H1 (cell line): ENCODE data around the gene CACNG8. TPM values are rescaled to one million over a fixed set of nuclear protein-coding genes. Genes with fewer than 3 reads are reported as not detected.

Experiments used
- CTCF ChIA-PET: fragments of 300-600 bp; sonication (Branson Sonifier 250); formaldehyde crosslinking; loops from one replicate; lab custom pipeline; 2021; ENCODE audit not compliant: partially characterized antibody; lab: Charles Lee
- POLR2A ChIA-PET: fragments of 300-600 bp; sonication (Branson Sonifier 250); formaldehyde crosslinking; loops from one replicate; lab custom pipeline; 2021; ENCODE audit warnings: inconsistent platforms; ENCODE audit not compliant: partially characterized antibody; lab: Charles Lee
- DNase-seq, 2 experiments: peaks; one replicate each; pipeline versions ENCODE4 v3.0.0 to v3.0.0-alpha.2; 2010 to 2022; ENCODE audit warnings: low spot score in 2 of 2, low read depth in 1 of 2, mixed read lengths in 1 of 2
- FAIRE-seq: peaks from 2 replicates; lab custom pipeline; 2011; peaks lifted over from hg19 to GRCh38; lab: Jason Lieb, UNC
- H2AFZ ChIP-seq: 2 replicates; pipeline ENCODE4 v1.8.1; 2012; ENCODE audit warnings: low read length, inconsistent platforms
- H2AK5ac ChIP-seq: 2 replicates; pipeline ENCODE4 v1.6.1; 2013; ENCODE audit warnings: low read depth, low read length
- H2BK120ac ChIP-seq: replicated peaks from 2 replicates; pipeline ENCODE3; 2013; ENCODE audit warnings: low read depth, low read length, inconsistent platforms
- H2BK12ac ChIP-seq: 2 replicates; pipeline ENCODE4 v1.6.1; 2013; ENCODE audit warnings: low read depth, low read length
- H2BK15ac ChIP-seq: 2 replicates; pipeline ENCODE4 v1.6.1; 2013; ENCODE audit warnings: low read length
- H2BK20ac ChIP-seq: 2 replicates; pipeline ENCODE4 v1.6.1; 2013; ENCODE audit warnings: low read length
- H2BK5ac ChIP-seq: 2 replicates; pipeline ENCODE4 v1.6.1; 2013; ENCODE audit warnings: low read depth, low read length
- H3K14ac ChIP-seq: 2 replicates; pipeline ENCODE4 v1.6.1; 2013; ENCODE audit warnings: inconsistent platforms; ENCODE audit not compliant: insufficient read length
- H3K18ac ChIP-seq: 2 replicates; pipeline ENCODE4 v1.6.1; 2013; ENCODE audit warnings: low read length; ENCODE audit errors: extremely low read depth
- H3K23ac ChIP-seq: 2 replicates; pipeline ENCODE4 v1.6.1; 2013; ENCODE audit warnings: inconsistent platforms; ENCODE audit not compliant: insufficient read length
- H3K23me2 ChIP-seq: 2 replicates; pipeline ENCODE4 v1.6.1; 2013; ENCODE audit warnings: low read depth, low read length
- H3K27ac ChIP-seq: 2 replicates; pipeline ENCODE4 v1.6.1; 2011; ENCODE audit warnings: low read depth, low read length, inconsistent platforms
- H3K27me3 ChIP-seq, 4 experiments: replicated peaks in 1 of 4; 1 replicate in 1 of 4; 2 replicates in 3 of 4; pipeline versions ENCODE4 v1.6.1 to v1.8.1; 2011 to 2013; ENCODE audit warnings: low read length in 3 of 4, mild to moderate bottlenecking in 3 of 4, inconsistent platforms in 2 of 4, mixed read lengths in 2 of 4, moderate library complexity in 1 of 4; ENCODE audit not compliant: control insufficient read depth in 3 of 4, insufficient read depth in 3 of 4; ENCODE audit errors: extremely low read depth in 1 of 4
- H3K36me3 ChIP-seq, 4 experiments: 2 replicates each; pipeline versions ENCODE4 v1.6.1 to v1.8.1; 2011 to 2013; ENCODE audit warnings: mild to moderate bottlenecking in 4 of 4, low read length in 3 of 4, moderate library complexity in 2 of 4, control low read depth in 1 of 4, inconsistent platforms in 1 of 4; ENCODE audit not compliant: insufficient read depth in 4 of 4, control insufficient read depth in 2 of 4
- H3K4ac ChIP-seq: replicated peaks from 2 replicates; pipeline ENCODE3; 2013; ENCODE audit warnings: low read length, low read depth, mixed read lengths, inconsistent platforms; ENCODE audit not compliant: insufficient read length
- H3K4me1 ChIP-seq, 4 experiments: replicated peaks in 1 of 4; 1 replicate in 1 of 4; 2 replicates in 3 of 4; pipeline versions ENCODE4 v1.6.1 to v1.8.1; 2011 to 2013; ENCODE audit warnings: low read length in 3 of 4, inconsistent platforms in 2 of 4, mixed read lengths in 1 of 4; ENCODE audit not compliant: insufficient read depth in 4 of 4, control insufficient read depth in 3 of 4
- H3K4me2 ChIP-seq, 2 experiments: 2 replicates each; pipeline versions ENCODE4 v1.6.1 to v1.8.1; 2011 to 2013; ENCODE audit warnings: low read depth in 2 of 2, low read length in 2 of 2, control low read depth in 1 of 2, inconsistent platforms in 1 of 2, mild to moderate bottlenecking in 1 of 2; ENCODE audit not compliant: insufficient read depth in 1 of 2
- H3K4me3 ChIP-seq, 4 experiments: fragments of 200-600, 300-600 bp in 1 of 4; sonication (generic), shearing (Covaris generic), sonication (Bioruptor Twin) in 1 of 4; 2 replicates each; pipeline versions ENCODE4 v1.5.1 to v1.8.1; 2011 to 2016; ENCODE audit warnings: low read length in 4 of 4, low read depth in 3 of 4, control low read depth in 2 of 4, inconsistent platforms in 2 of 4, mild to moderate bottlenecking in 2 of 4, mixed read lengths in 1 of 4, moderate library complexity in 1 of 4; ENCODE audit not compliant: insufficient read depth in 2 of 4; ENCODE audit errors: extremely low read depth in 1 of 4
- H3K56ac ChIP-seq: replicated peaks from 2 replicates; pipeline ENCODE3; 2013; ENCODE audit warnings: low read depth, mild to moderate bottlenecking, mixed read lengths, low read length, inconsistent platforms; ENCODE audit not compliant: insufficient read length
- H3K79me1 ChIP-seq: 2 replicates; pipeline ENCODE4 v1.6.1; 2013; ENCODE audit warnings: low read depth, low read length, control low read depth
- H3K79me2 ChIP-seq, 2 experiments: 2 replicates each; pipeline versions ENCODE4 v1.6.1 to v1.8.1; 2012 to 2013; ENCODE audit warnings: low read length in 2 of 2, mild to moderate bottlenecking in 2 of 2, inconsistent platforms in 1 of 2; ENCODE audit not compliant: insufficient read depth in 2 of 2, control insufficient read depth in 1 of 2
- H3K9ac ChIP-seq, 4 experiments: replicated peaks in 1 of 4; 1 replicate in 1 of 4; 2 replicates in 3 of 4; pipeline versions ENCODE4 v1.6.1 to v1.8.1; 2011 to 2013; ENCODE audit warnings: low read depth in 3 of 4, low read length in 3 of 4, control low read depth in 2 of 4, mild to moderate bottlenecking in 2 of 4, moderate library complexity in 2 of 4, inconsistent platforms in 1 of 4; ENCODE audit errors: extremely low read depth in 1 of 4
- H3K9me3 ChIP-seq, 2 experiments: 2 replicates each; pipeline versions ENCODE4 v1.6.1 to v1.8.1; 2012 to 2013; ENCODE audit warnings: mild to moderate bottlenecking in 2 of 2, moderate library complexity in 2 of 2, control low read depth in 1 of 2, inconsistent platforms in 1 of 2, low read depth in 1 of 2, low read length in 1 of 2, mixed read lengths in 1 of 2; ENCODE audit not compliant: insufficient read depth in 2 of 2
- H4K20me1 ChIP-seq, 2 experiments: replicated peaks in 1 of 2; 2 replicates each; pipeline versions ENCODE3 to v1.8.1; 2011 to 2013; ENCODE audit warnings: inconsistent platforms in 2 of 2, low read length in 2 of 2, mild to moderate bottlenecking in 1 of 2; ENCODE audit not compliant: insufficient read depth in 2 of 2, control insufficient read depth in 1 of 2
- H4K5ac ChIP-seq: 2 replicates; pipeline ENCODE4 v1.6.1; 2013; ENCODE audit warnings: low read length, low read depth, mixed read lengths, inconsistent platforms; ENCODE audit not compliant: insufficient read length
- H4K8ac ChIP-seq: 2 replicates; pipeline ENCODE4 v1.8.0; 2013; ENCODE audit warnings: mild to moderate bottlenecking, moderate library complexity, low read length, inconsistent platforms; ENCODE audit not compliant: insufficient read depth; ENCODE audit errors: extremely low read depth
- H4K91ac ChIP-seq: replicated peaks from 2 replicates; pipeline ENCODE3; 2013; ENCODE audit warnings: low read length, mixed read lengths, inconsistent platforms; ENCODE audit not compliant: insufficient read length
- KDM1A ChIP-seq: fragments of 200-600, 300-600 bp; sonication (generic); IDR thresholded peaks from 2 replicates; pipeline ENCODE4 v1.7.1; 2016; ENCODE audit warnings: mild to moderate bottlenecking, low read length, borderline replicate concordance
- SUZ12 ChIP-seq: fragments of 200-600 bp; sonication (generic); IDR thresholded peaks from 2 replicates; pipeline ENCODE4 v1.6.1; 2012; ENCODE audit warnings: mild to moderate bottlenecking, inconsistent platforms, low read length, moderate library complexity, mixed read lengths
- YY1 ChIP-seq: IDR thresholded peaks from 2 replicates; pipeline ENCODE4 v1.6.1; 2011; ENCODE audit warnings: low read depth, mild to moderate bottlenecking, low read length
- WGBS, 2 experiments: shearing (Covaris generic) in 1 of 2; methylation state at CpG; one replicate each; pipeline versions ENCODE4 v1.1.6 to v1.1.7; 2013 to 2015; ENCODE audit warnings: low lambda C conversion rate in 2 of 2, mixed read lengths in 2 of 2, inconsistent platforms in 1 of 2, low coverage in 1 of 2, missing lambda C conversion rate in 1 of 2; ENCODE audit not compliant: insufficient replicate concordance in 2 of 2, insufficient coverage in 1 of 2, insufficient read length in 1 of 2; ENCODE audit errors: extremely low coverage in 1 of 2, missing lambda C conversion rate in 1 of 2; 5-methylcytosine and 5-hydroxymethylcytosine counted together
- polyA plus RNA-seq, 7 experiments: library from polyadenylated mRNA; depleted of rRNA in 3 of 7; stranded (reverse) in 5 of 7; unstranded in 2 of 7; fragments of >200 nt in 5 of 7; fragments of 200-250 nt in 2 of 7; gene quantifications; 1 replicate in 5 of 7; 2 replicates in 1 of 7; 4 replicates in 1 of 7; pipeline versions ENCODE4 v1.2.1 to v1.2.3, GENCODE V29; 2011 to 2013; ENCODE audit warnings: missing spikeins in 2 of 7, mixed read lengths in 2 of 7
- total RNA-seq: library from RNA; stranded (reverse); fragmentation: NEBNext Ultra II Directional; extraction: Animal tissue kit (Norgen Biotek cat#: 25700); gene quantifications from 2 replicates; pipeline ENCODE4 v1.2.1, GENCODE V29; 2021

Gene CACNG8
- total and polyA plus RNA-seq, 2 of the 8 experiments (the other 6 are each of a cell fraction or from before 2014, with no cell fraction given) = 0.41 to 4.5 TPM

- no peak overlapping the region for H3K4me2 ChIP-seq
- no peaks in the 10 kb centered on the region for H4K20me1 ChIP-seq
- H3K23me2 ChIP-seq = no peaks in the 10 kb centered on the region; the same call in 1 of the 2 replicates
- CTCF ChIA-PET = interaction anchor here (1.7 kb wide), 1 partner anchor 24 kb away, joined by 8 read pairs; no protein-coding TSS in a partner anchor
- no peak overlapping the region for H3K18ac ChIP-seq
- H3K36me3 ChIP-seq = no peaks in the 10 kb centered on the region
- H2BK5ac ChIP-seq = no peak overlapping the region
- H3K23ac ChIP-seq = no peak overlapping the region
- H2BK20ac ChIP-seq = 0 out of 2 replicates have a peak overlapping the region, but pooled peaks have one; percentile 55
- H3K27ac ChIP-seq = no peak overlapping the region
- no peak overlapping the region; the same call in 1 of the 2 replicates for H4K8ac ChIP-seq
- 90% methylated on average over 5 of the region's 5 CpGs; no CpG with 5 or more reads in 1 of the 2 experiments for WGBS, 2 experiments
- no peak overlapping the region for H4K5ac ChIP-seq
- H2AFZ ChIP-seq = no peak overlapping the region
- H3K4me1 ChIP-seq = peaks cover 0 to 6% (median 0%) of the 10 kb centered on the region in 4 experiments; a peak in 2 of 7 replicates
- DNase-seq (no peak), FAIRE-seq (no peak)
- H4K91ac ChIP-seq = no peak overlapping the region
- H2BK15ac ChIP-seq = no peak overlapping the region
- POLR2A ChIA-PET = interaction anchor here (1.0 to 1.3 kb wide), 3 partner anchors 13 to 132 kb away, joined by 3 read pairs; partner anchors contain the start of gene MYADM
- no peak overlapping the region for H3K4ac ChIP-seq
- H3K9me3 ChIP-seq = no peaks in the 10 kb centered on the region
- H3K56ac ChIP-seq = no peak overlapping the region
- no peaks in the 10 kb centered on the region for H3K79me2 ChIP-seq
- peaks cover 0 to 19% (median 15%) of the 10 kb centered on the region in 4 experiments; a peak in 6 of 7 replicates for H3K27me3 ChIP-seq
- H2BK120ac ChIP-seq = no peak overlapping the region
- H3K14ac ChIP-seq = no peak overlapping the region
- no peak overlapping the region for H3K9ac ChIP-seq
- H2BK12ac ChIP-seq = peak overlapping the region; percentile 75; the same call in 1 of the 2 replicates
- TF ChIP-seq SUZ12 (no peak), KDM1A (no peak), YY1 (peak; percentile 58; the same call in 1 of the 2 replicates)
- no peak overlapping the region; the same call in 1 of the 2 replicates for H2AK5ac ChIP-seq
- no peak overlapping the region for H3K4me3 ChIP-seq
- H3K79me1 ChIP-seq = no peaks in the 10 kb centered on the region
Measured at GRCh38 chr19:53999694-54000093, 37.0 kb downstream of the CACNG8 start.
